HepG2 (cell line): ENCODE results near the gene SVOPL. TPM values are rescaled to one million over a fixed set of nuclear protein-coding genes. Genes with fewer than 3 reads are reported as not detected.

Experiments
- CBX1 ChIP-seq: IDR thresholded peaks from one replicate; pipeline ENCODE4 v1.6.1; 2016; ENCODE audit warnings: antibody characterized with exemption, low read depth
- CHCHD3 ChIP-seq: sonication (generic); formaldehyde crosslinking; IDR thresholded peaks from 2 replicates; pipeline ENCODE4 v1.8.0; 2022; ENCODE audit warnings: mild to moderate bottlenecking, missing genetic modification reagents, moderate library complexity
- NCOA1 ChIP-seq: sonication (generic); formaldehyde crosslinking; IDR thresholded peaks from 2 replicates; pipeline ENCODE4 v1.9.0; 2021; ENCODE audit warnings: missing genetic modification reagents
- REXO4 ChIP-seq: sonication (generic); formaldehyde crosslinking; IDR thresholded peaks from 2 replicates; pipeline ENCODE4 v1.8.0; 2022; ENCODE audit warnings: missing genetic modification reagents, mild to moderate bottlenecking, borderline replicate concordance
- ZNF337 ChIP-seq: sonication (generic); formaldehyde crosslinking; IDR thresholded peaks from 2 replicates; pipeline ENCODE4 v1.5.1; 2020; ENCODE audit warnings: missing genetic modification reagents, low read depth, mild to moderate bottlenecking, borderline replicate concordance
- ZNF878 ChIP-seq: sonication (generic); formaldehyde crosslinking; IDR thresholded peaks from 2 replicates; pipeline ENCODE4 v1.8.1; 2023; ENCODE audit warnings: mild to moderate bottlenecking, missing genetic modification reagents, moderate library complexity
- polyA plus RNA-seq, 8 experiments: library from polyadenylated mRNA; depleted of rRNA in 3 of 8; stranded (reverse) in 7 of 8; unstranded in 1 of 8; fragments of >200 nt; fragmentation: Illumina TruSeq in 4 of 8; extraction: Trizol in 4 of 8; gene quantifications; 2 replicates each; pipeline versions ENCODE4 v1.2.1 to v1.2.3, GENCODE V29; 2011 to 2016; ENCODE audit warnings: low read depth in 4 of 8, missing spikeins in 1 of 8, mixed read lengths in 1 of 8; ENCODE audit not compliant: insufficient read depth in 1 of 8
- total RNA-seq, 5 experiments: library from RNA; depleted of rRNA; stranded (reverse); fragments of >200 nt; fragmentation: Illumina TruSeq; extraction: Trizol; gene quantifications; 2 replicates each; pipeline ENCODE4 v1.2.3, GENCODE V29; 2016; ENCODE audit warnings: low read depth in 1 of 5
- TF ChIP-seq, protein P1 (sequence below): sonication (generic); formaldehyde crosslinking; IDR thresholded peaks from 2 replicates; pipeline ENCODE4 v1.8.0; 2022; ENCODE audit warnings: mild to moderate bottlenecking, missing genetic modification reagents
- TF ChIP-seq, protein P2 (sequence below): sonication (generic); formaldehyde crosslinking; IDR thresholded peaks from 2 replicates; pipeline ENCODE4 v1.9.0; 2021; ENCODE audit warnings: missing genetic modification reagents, borderline replicate concordance
- TF ChIP-seq, protein P3 (sequence below): sonication (generic); formaldehyde crosslinking; IDR thresholded peaks from 2 replicates; pipeline ENCODE4 v1.9.0; 2021; ENCODE audit warnings: mild to moderate bottlenecking, missing genetic modification reagents

The SVOPL gene
- total and polyA plus RNA-seq, 2 of the 13 experiments (the other 11 are each of a cell fraction or from before 2014, with no cell fraction given) = not detected

DNA sequence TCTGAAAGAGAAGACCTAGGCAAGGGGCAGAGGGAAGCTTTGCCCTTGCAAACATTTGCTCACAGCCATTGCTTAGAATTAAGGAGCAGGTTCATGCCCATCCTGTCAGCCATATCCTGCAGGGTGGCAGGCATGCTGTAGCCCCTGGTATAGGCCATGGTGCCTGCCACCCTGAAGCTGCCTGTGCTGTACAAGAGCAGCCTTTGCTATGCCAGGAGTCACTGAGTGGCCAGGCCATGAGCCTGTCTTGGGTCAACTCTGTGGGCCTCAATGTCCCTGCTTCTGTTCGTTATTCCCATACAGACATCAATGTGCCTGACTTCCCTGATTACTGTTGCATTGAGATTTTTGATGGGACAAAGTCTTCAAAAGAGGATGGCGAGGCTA is 368 bp upstream of the SVOPL start (continued):
- no peak for TF ChIP-seq CHCHD3 (CRISPR knock-in tag)
- no peak for TF ChIP-seq NCOA1 (CRISPR knock-in tag)
- no peak for TF ChIP-seq REXO4 (CRISPR knock-in tag)
- TF ChIP-seq, protein P1, sequence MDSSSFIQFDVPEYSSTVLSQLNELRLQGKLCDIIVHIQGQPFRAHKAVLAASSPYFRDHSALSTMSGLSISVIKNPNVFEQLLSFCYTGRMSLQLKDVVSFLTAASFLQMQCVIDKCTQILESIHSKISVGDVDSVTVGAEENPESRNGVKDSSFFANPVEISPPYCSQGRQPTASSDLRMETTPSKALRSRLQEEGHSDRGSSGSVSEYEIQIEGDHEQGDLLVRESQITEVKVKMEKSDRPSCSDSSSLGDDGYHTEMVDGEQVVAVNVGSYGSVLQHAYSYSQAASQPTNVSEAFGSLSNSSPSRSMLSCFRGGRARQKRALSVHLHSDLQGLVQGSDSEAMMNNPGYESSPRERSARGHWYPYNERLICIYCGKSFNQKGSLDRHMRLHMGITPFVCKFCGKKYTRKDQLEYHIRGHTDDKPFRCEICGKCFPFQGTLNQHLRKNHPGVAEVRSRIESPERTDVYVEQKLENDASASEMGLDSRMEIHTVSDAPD (CRISPR knock-in tag) = no peak
- no peak for TF ChIP-seq ZNF337 (CRISPR knock-in tag)
- TF ChIP-seq ZNF878 (CRISPR knock-in tag) = no peak
- TF ChIP-seq, protein P2, sequence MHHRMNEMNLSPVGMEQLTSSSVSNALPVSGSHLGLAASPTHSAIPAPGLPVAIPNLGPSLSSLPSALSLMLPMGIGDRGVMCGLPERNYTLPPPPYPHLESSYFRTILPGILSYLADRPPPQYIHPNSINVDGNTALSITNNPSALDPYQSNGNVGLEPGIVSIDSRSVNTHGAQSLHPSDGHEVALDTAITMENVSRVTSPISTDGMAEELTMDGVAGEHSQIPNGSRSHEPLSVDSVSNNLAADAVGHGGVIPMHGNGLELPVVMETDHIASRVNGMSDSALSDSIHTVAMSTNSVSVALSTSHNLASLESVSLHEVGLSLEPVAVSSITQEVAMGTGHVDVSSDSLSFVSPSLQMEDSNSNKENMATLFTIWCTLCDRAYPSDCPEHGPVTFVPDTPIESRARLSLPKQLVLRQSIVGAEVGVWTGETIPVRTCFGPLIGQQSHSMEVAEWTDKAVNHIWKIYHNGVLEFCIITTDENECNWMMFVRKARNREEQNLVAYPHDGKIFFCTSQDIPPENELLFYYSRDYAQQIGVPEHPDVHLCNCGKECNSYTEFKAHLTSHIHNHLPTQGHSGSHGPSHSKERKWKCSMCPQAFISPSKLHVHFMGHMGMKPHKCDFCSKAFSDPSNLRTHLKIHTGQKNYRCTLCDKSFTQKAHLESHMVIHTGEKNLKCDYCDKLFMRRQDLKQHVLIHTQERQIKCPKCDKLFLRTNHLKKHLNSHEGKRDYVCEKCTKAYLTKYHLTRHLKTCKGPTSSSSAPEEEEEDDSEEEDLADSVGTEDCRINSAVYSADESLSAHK = no peak
- no peak for TF ChIP-seq CBX1
- TF ChIP-seq, protein P3, sequence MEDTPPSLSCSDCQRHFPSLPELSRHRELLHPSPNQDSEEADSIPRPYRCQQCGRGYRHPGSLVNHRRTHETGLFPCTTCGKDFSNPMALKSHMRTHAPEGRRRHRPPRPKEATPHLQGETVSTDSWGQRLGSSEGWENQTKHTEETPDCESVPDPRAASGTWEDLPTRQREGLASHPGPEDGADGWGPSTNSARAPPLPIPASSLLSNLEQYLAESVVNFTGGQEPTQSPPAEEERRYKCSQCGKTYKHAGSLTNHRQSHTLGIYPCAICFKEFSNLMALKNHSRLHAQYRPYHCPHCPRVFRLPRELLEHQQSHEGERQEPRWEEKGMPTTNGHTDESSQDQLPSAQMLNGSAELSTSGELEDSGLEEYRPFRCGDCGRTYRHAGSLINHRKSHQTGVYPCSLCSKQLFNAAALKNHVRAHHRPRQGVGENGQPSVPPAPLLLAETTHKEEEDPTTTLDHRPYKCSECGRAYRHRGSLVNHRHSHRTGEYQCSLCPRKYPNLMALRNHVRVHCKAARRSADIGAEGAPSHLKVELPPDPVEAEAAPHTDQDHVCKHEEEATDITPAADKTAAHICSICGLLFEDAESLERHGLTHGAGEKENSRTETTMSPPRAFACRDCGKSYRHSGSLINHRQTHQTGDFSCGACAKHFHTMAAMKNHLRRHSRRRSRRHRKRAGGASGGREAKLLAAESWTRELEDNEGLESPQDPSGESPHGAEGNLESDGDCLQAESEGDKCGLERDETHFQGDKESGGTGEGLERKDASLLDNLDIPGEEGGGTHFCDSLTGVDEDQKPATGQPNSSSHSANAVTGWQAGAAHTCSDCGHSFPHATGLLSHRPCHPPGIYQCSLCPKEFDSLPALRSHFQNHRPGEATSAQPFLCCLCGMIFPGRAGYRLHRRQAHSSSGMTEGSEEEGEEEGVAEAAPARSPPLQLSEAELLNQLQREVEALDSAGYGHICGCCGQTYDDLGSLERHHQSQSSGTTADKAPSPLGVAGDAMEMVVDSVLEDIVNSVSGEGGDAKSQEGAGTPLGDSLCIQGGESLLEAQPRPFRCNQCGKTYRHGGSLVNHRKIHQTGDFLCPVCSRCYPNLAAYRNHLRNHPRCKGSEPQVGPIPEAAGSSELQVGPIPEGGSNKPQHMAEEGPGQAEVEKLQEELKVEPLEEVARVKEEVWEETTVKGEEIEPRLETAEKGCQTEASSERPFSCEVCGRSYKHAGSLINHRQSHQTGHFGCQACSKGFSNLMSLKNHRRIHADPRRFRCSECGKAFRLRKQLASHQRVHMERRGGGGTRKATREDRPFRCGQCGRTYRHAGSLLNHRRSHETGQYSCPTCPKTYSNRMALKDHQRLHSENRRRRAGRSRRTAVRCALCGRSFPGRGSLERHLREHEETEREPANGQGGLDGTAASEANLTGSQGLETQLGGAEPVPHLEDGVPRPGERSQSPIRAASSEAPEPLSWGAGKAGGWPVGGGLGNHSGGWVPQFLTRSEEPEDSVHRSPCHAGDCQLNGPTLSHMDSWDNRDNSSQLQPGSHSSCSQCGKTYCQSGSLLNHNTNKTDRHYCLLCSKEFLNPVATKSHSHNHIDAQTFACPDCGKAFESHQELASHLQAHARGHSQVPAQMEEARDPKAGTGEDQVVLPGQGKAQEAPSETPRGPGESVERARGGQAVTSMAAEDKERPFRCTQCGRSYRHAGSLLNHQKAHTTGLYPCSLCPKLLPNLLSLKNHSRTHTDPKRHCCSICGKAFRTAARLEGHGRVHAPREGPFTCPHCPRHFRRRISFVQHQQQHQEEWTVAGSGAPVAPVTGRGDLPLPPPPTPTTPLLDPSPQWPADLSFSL (CRISPR knock-in tag) = no peak
